Measurements from ENCODE around the gene STX10. TPM values are rescaled to one million over a fixed set of nuclear protein-coding genes. Genes with fewer than 3 reads are reported as not detected.

The STX10 gene
- total and polyA plus RNA-seq, 7 donors = 63.1 to 127 (median 71.1) TPM

DNA sequence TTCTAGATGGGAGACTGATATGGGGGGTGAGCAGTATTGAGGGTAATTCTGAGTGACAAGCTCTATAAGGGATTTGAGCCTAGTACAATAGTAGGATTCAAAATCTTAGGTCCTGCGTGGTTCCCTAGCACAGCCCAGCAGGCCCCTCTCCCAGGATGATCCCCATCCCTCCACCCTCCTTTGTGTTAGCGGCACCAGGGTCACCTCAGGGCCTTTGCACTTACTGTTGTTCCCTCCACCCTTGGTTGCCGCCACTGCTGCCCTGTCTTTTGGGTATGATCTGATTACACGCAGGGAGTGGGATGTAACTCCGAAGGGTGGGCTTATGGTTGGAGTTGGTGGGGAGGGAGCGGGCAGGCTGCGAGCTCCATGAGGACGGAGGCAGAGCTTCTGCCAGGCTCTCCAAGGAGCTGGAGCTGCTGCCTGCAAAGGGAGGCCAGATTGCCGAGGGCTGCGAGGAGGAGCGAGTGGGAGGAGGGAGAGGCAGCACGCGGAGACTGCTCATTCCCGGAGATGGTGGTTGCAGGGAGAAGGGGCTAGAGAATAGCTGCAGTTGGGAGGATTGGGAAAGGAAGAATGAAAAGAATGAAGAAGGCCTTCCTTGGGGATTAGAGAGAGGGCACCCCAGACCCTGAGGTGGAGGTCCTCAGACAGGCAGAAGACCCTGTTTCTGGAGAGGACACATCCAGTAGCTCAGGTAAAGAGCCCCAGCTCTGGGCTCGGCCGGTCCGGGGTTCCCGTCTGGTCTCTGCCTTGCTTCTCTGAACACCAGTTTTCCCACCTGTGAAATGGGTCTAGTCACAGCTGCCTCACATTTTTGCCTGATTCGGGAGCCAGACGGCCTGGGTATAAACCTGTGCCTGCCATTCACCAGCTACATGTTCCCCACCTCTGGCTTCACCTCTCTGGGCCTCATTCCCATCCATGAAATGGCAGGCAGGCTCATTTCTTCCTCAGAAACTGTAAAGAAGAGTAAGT is 26.9 kb downstream of the STX10 start:
- intact Hi-C loops (cut with DNase I) = no loop called here
- 96% methylated on average over 20 of the region's 20 CpGs for WGBS, 2 donors

DNA sequence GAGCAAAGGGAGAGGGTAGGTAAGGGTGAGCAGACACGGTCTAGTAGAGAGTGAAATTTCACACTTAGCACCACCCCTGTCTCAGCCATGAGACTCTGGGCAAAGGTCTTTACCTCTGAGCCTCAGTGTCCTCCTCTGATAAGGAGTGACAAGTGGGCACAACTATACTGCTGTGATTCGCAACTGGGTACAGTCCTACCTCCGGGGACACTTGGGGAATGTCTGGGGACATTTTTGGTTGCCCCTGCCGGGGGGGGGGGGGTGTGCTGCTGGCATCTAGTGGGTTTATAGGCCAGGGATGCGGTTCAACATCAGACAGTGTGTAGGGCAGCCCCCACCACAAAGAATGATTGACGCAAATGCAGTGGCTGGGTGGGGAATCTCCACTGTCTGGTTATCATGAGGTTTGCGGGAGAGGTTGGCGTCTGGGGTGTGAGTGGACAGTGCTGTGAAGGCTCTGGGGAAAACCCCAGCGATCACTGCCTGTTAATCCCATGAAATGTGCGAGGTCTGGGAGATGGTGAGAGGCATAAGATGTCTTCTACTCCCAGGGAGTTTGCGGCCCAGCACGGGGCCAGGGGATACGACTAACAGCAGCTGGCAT is 27.8 kb downstream of the STX10 start:
- intact Hi-C loops (cut with DNase I) = no loop called here
- no peak overlapping the region for H3K27ac ChIP-seq
- peaks cover 0 to 7% (median 0%) of the 10 kb centered on the region in 4 donors for H3K36me3 ChIP-seq
- H3K27me3 ChIP-seq = no peaks in the 10 kb centered on the region
- no peak overlapping the region for H3K4me3 ChIP-seq
- 79 to 87% methylated on average over 13 of the region's 13 CpGs for WGBS, 2 donors
- H3K9me3 ChIP-seq = no peaks in the 10 kb centered on the region
- H3K4me1 ChIP-seq = peaks cover 0 to 26% (median 24%) of the 10 kb centered on the region in 4 donors
- DNase-seq = no peak
- no peak for TF ChIP-seq POLR2AphosphoS5 (IDR thresholded peaks at IDR 0.05)
- TF ChIP-seq, protein P1, sequence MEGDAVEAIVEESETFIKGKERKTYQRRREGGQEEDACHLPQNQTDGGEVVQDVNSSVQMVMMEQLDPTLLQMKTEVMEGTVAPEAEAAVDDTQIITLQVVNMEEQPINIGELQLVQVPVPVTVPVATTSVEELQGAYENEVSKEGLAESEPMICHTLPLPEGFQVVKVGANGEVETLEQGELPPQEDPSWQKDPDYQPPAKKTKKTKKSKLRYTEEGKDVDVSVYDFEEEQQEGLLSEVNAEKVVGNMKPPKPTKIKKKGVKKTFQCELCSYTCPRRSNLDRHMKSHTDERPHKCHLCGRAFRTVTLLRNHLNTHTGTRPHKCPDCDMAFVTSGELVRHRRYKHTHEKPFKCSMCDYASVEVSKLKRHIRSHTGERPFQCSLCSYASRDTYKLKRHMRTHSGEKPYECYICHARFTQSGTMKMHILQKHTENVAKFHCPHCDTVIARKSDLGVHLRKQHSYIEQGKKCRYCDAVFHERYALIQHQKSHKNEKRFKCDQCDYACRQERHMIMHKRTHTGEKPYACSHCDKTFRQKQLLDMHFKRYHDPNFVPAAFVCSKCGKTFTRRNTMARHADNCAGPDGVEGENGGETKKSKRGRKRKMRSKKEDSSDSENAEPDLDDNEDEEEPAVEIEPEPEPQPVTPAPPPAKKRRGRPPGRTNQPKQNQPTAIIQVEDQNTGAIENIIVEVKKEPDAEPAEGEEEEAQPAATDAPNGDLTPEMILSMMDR (IDR thresholded peaks at IDR 0.05) = no peak
- TF ChIP-seq POLR2A (IDR thresholded peaks at IDR 0.05) = no peak
- no peak for TF ChIP-seq EP300 (IDR thresholded peaks at IDR 0.05)

More for the DNA sequence above, 26.9 kb downstream of the STX10 start:
- H3K4me3 ChIP-seq = no peak overlapping the region
- peaks cover 0 to 7% (median 0%) of the 10 kb centered on the region in 4 donors for H3K36me3 ChIP-seq
- TF ChIP-seq, protein P1 (IDR thresholded peaks at IDR 0.05) = no peak
- TF ChIP-seq EP300 (IDR thresholded peaks at IDR 0.05) = no peak
- TF ChIP-seq POLR2AphosphoS5 (IDR thresholded peaks at IDR 0.05) = no peak
- no peak for TF ChIP-seq POLR2A (IDR thresholded peaks at IDR 0.05)
- H3K27me3 ChIP-seq = no peaks in the 10 kb centered on the region
- H3K27ac ChIP-seq = no peak overlapping the region
- H3K9me3 ChIP-seq = no peaks in the 10 kb centered on the region
- peaks cover 0 to 23% (median 20%) of the 10 kb centered on the region in 4 donors for H3K4me1 ChIP-seq
- DNase-seq = no peak

DNA sequence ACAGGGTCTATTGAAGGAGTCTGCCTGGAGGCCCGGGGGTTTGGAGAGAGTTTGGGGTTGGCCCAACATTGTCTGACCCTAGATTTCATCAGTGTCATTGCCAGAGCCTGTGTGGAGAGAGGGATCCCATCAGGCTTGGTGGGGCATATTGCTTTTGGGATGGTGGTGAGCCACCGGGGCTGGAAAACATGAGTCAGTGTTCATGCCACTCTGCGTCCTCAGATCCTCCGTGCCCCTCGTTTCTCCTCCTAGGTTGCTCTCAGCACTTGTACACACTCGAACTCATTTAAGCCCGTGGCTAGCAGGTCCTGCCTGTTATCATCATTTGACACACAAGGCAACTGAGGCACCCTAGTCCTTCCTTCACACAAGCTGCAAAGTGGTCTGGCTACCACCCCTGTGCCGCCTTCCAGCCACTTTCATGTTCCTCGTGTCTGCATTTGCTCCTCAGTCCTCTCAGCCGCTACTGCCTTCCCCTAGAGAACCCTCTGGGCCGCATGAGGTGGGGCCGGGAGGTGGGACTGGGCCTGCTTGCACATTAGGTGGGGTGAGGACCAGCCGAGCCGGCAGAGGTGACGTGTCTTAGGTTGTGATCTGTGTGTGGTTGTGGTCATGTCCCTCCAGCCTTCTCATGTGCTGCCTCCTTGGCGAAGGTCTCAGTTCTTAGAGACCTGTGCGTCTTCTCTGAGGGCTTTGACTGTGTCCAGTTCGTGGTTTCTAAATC is 28.5 kb downstream of the STX10 start:
- Histone ChIP-seq H3K9me3 (no peaks in the 10 kb centered on the region), H3K27ac (no peak overlapping the region), H3K36me3 (peaks cover 0 to 7% (median 0%) of the 10 kb centered on the region in 4 donors), H3K4me1 (peaks cover 0 to 33% (median 30%) of the 10 kb centered on the region in 4 donors), H3K27me3 (no peaks in the 10 kb centered on the region), H3K4me3 (no peak overlapping the region)
- intact Hi-C loops (cut with DNase I) = no loop called here
- TF ChIP-seq, protein P1 (IDR thresholded peaks at IDR 0.05) = no peak
- TF ChIP-seq EP300 (IDR thresholded peaks at IDR 0.05) (no peak), POLR2AphosphoS5 (IDR thresholded peaks at IDR 0.05) (no peak), POLR2A (IDR thresholded peaks at IDR 0.05) (no peak)
- DNase-seq = no peak
- 83 to 85% methylated on average over 18 of the region's 18 CpGs for WGBS, 2 donors

DNA sequence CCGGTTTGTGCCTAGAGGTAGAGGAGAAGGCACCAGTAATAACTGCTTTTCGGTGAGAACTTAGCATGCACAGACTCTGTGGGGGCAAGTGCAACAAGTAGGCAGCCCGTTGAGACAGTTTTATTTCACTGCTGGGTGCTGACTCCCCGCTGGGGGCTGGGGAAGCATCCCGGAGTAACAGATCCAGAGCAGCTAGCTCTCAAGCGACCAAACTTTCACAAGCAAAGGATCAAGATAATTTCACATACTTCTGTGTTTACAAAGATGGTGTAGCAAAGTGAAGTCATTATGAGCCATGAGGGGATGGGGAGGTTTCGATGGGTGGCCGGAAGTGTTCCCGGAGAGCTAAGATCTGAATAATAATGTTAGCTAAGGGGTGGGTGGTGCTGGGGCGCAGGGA is 29.4 kb downstream of the STX10 start:
- H3K27me3 ChIP-seq = no peaks in the 10 kb centered on the region
- no peak for DNase-seq
- WGBS, 2 donors = 87% methylated on average over 10 of the region's 10 CpGs
- H3K27ac ChIP-seq = no peak overlapping the region
- peaks cover 0 to 3% (median 0%) of the 10 kb centered on the region in 4 donors for H3K36me3 ChIP-seq
- H3K4me1 ChIP-seq = peaks cover 0 to 37% (median 35%) of the 10 kb centered on the region in 4 donors
- no peaks in the 10 kb centered on the region for H3K9me3 ChIP-seq
- intact Hi-C loops (cut with DNase I) = no loop called here
- TF ChIP-seq POLR2AphosphoS5 (IDR thresholded peaks at IDR 0.05) = no peak
- TF ChIP-seq, protein P1 (IDR thresholded peaks at IDR 0.05) = no peak
- no peak for TF ChIP-seq POLR2A (IDR thresholded peaks at IDR 0.05)
- no peak for TF ChIP-seq EP300 (IDR thresholded peaks at IDR 0.05)
- H3K4me3 ChIP-seq = no peak overlapping the region

All from sigmoid colon (tissue), 7 donors.